T-helper 17 cell (primary cell): ENCODE data around the gene RCE1. TPM values are rescaled to one million over a fixed set of nuclear protein-coding genes. Genes with fewer than 3 reads are reported as not detected.

Experiments used
- ATAC-seq: fragments of 150-1000 bp; cut with Tn5 transposase; 2 replicates; pipeline ENCODE4 v1.10.0; 2021; ENCODE audit warnings: mild to moderate bottlenecking, moderate library complexity
- DNase-seq, 3 donors: peaks; one replicate each; pipeline versions ENCODE4 v3.0.0 to v3.0.0-alpha.2; 2020 to 2021
- H3K9me3 ChIP-seq: one replicate; pipeline ENCODE4 v1.7.0; 2013; ENCODE audit warnings: low read length, mild to moderate bottlenecking; ENCODE audit not compliant: control insufficient read depth, poor library complexity, severe bottlenecking
- H3K27ac Mint-ChIP-seq: one replicate; pipeline ENCODE4 v1.8.0; 2022; ENCODE audit warnings: mild to moderate bottlenecking, moderate library complexity, mixed read lengths
- H3K27me3 Mint-ChIP-seq: one replicate; pipeline ENCODE4 v1.8.0; 2022; ENCODE audit warnings: mixed read lengths
- H3K36me3 Mint-ChIP-seq: one replicate; pipeline ENCODE4 v1.8.0; 2022; ENCODE audit warnings: low read depth, mixed read lengths
- H3K4me1 Mint-ChIP-seq: one replicate; pipeline ENCODE4 v1.8.0; 2022; ENCODE audit warnings: mild to moderate bottlenecking, mixed read lengths
- H3K4me3 Mint-ChIP-seq: one replicate; pipeline ENCODE4 v1.8.0; 2022; ENCODE audit warnings: mild to moderate bottlenecking, moderate library complexity, mixed read lengths
- total RNA-seq, 4 donors: library from RNA in 2 of 4; stranded (reverse) in 2 of 4; gene quantifications; one replicate each; pipeline ENCODE4 v1.2.3 and lab custom pipeline; 2022 to 2026

RCE1 gene
- total RNA-seq, 2 donors from 2014 or later, result 36.2 to 41.6 TPM

GRCh38 chr11:66856496-66857233, 13.4 kb downstream of the RCE1 start, which contains the start of gene LRFN4:
LRFN4 (plus strand) TSS chr11:66857064; CDS start chr11:66857745, 681 bp downstream.
- Mint-ChIP-seq H3K4me3 (peak within 1 kb of the TSS; percentile 92), H3K36me3 (no peaks in the 10 kb centered on the region), H3K27ac (peak within 1 kb of the TSS; percentile 49), H3K27me3 (no peaks in the 10 kb centered on the region), H3K4me1 (peaks cover 6% of the 10 kb centered on the region)
- peak in 2 of 3 donors; percentile 37 to 60 for DNase-seq
- ATAC-seq, result peak; percentile 76
- H3K9me3 ChIP-seq, result no peaks in the 10 kb centered on the region

- H3K36me3 Mint-ChIP-seq, result no peaks in the 10 kb centered on the region
- H3K9me3 ChIP-seq, result no peaks in the 10 kb centered on the region
- H3K4me3 Mint-ChIP-seq, result peak overlapping the region; percentile 88
- peaks cover 2% of the 10 kb centered on the region for H3K4me1 Mint-ChIP-seq
- H3K27ac Mint-ChIP-seq, result no peak overlapping the region
- no peaks in the 10 kb centered on the region for H3K27me3 Mint-ChIP-seq
- ATAC-seq (no peak), DNase-seq (no peak)
Observed at GRCh38 chr11:66857234-66857926, 14.1 kb downstream of the RCE1 start.

- H3K36me3 Mint-ChIP-seq, result no peaks in the 10 kb centered on the region
- peaks cover 2% of the 10 kb centered on the region for H3K4me1 Mint-ChIP-seq
- DNase-seq, result no peak
- ATAC-seq, result no peak
- H3K9me3 ChIP-seq, result no peaks in the 10 kb centered on the region
- no peaks in the 10 kb centered on the region for H3K27me3 Mint-ChIP-seq
- no peak overlapping the region for H3K27ac Mint-ChIP-seq
- peak overlapping the region; percentile 88 for H3K4me3 Mint-ChIP-seq
Observed at GRCh38 chr11:66857927-66858185, 14.6 kb downstream of the RCE1 start.

DNA sequence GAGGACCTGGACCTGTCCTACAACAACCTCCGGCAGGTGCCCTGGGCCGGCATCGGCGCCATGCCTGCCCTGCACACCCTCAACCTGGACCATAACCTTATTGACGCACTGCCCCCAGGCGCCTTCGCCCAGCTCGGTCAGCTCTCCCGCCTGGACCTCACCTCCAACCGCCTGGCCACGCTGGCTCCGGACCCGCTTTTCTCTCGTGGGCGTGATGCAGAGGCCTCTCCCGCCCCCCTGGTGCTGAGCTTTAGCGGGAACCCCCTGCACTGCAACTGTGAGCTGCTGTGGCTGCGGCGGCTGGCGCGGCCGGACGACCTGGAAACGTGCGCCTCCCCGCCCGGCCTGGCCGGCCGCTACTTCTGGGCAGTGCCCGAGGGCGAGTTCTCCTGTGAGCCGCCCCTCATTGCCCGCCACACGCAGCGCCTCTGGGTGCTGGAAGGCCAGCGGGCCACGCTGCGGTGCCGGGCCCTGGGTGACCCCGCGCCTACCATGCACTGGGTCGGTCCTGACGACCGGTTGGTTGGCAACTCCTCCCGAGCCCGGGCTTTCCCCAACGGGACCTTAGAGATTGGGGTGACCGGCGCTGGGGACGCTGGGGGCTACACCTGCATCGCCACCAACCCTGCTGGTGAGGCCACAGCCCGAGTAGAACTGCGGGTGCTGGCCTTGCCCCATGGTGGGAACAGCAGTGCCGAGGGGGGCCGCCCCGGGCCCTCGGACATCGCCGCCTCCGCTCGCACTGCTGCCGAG, 15.1 kb downstream of the RCE1 start:
- peaks cover 2% of the 10 kb centered on the region for H3K4me1 Mint-ChIP-seq
- no peak overlapping the region for H3K27ac Mint-ChIP-seq
- H3K36me3 Mint-ChIP-seq, result no peaks in the 10 kb centered on the region
- no peaks in the 10 kb centered on the region for H3K27me3 Mint-ChIP-seq
- DNase-seq (no peak), ATAC-seq (no peak)
- H3K9me3 ChIP-seq, result no peaks in the 10 kb centered on the region
- H3K4me3 Mint-ChIP-seq, result peak overlapping the region; percentile 88

GRCh38 chr11:66858939-66859685, 15.9 kb downstream of the RCE1 start:
- Mint-ChIP-seq H3K27ac (no peak overlapping the region), H3K4me1 (peaks cover 2% of the 10 kb centered on the region), H3K27me3 (no peaks in the 10 kb centered on the region), H3K36me3 (no peaks in the 10 kb centered on the region), H3K4me3 (no peak overlapping the region)
- no peak for ATAC-seq
- no peak for DNase-seq
- H3K9me3 ChIP-seq, result no peaks in the 10 kb centered on the region

DNA sequence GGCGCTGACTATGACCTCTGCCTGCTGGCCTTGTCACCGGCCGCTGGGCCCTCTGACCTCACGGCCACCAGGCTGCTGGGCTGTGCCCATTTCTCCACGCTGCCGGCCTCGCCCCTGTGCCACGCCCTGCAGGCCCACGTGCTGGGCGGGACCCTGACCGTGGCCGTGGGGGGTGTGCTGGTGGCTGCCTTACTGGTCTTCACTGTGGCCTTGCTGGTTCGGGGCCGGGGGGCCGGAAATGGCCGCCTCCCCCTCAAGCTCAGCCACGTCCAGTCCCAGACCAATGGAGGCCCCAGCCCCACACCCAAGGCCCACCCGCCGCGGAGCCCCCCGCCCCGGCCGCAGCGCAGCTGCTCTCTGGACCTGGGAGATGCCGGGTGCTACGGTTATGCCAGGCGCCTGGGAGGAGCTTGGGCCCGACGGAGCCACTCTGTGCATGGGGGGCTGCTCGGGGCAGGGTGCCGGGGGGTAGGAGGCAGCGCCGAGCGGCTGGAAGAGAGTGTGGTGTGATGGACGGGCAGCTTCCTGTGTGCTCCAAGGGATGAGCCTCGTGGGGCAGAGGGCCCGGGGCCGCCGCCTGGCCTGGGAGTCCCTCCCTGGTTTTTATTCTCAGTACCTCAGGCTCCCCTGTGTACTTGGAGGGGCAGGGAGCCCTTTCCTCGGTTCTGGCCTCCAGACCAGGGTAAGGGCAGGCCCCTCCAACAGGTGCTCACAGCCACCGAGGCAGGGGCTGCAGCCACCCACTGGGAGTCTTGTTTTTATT, 16.6 kb downstream of the RCE1 start:
- no peaks in the 10 kb centered on the region for H3K9me3 ChIP-seq
- DNase-seq (no peak), ATAC-seq (no peak)
- Mint-ChIP-seq H3K36me3 (no peaks in the 10 kb centered on the region), H3K27ac (no peak overlapping the region), H3K27me3 (no peaks in the 10 kb centered on the region), H3K4me1 (peaks cover 5% of the 10 kb centered on the region), H3K4me3 (no peak overlapping the region)

DNA sequence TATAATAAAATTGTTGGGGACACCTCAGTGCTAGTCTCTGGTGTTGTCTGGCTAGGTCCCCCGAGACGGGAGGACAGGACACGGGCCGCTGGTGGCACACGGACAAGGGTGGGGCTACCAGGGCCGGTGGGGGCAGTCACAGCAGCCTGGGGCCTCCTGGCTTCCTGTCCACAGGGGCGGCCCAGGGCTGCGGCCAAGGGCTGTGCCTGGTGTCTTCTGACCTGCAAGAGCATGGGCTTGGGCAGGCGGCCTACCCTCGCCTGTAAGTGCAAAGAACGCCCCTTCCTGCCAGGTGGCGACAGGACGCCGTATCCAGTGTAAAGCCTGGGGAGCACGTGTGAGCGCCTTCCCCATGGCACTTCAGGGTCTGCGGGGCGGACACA, 17.2 kb downstream of the RCE1 start:
- peaks cover 5% of the 10 kb centered on the region for H3K4me1 Mint-ChIP-seq
- no peak for ATAC-seq
- H3K4me3 Mint-ChIP-seq, result no peak overlapping the region
- H3K27ac Mint-ChIP-seq, result no peak overlapping the region
- H3K36me3 Mint-ChIP-seq, result no peaks in the 10 kb centered on the region
- no peaks in the 10 kb centered on the region for H3K9me3 ChIP-seq
- no peaks in the 10 kb centered on the region for H3K27me3 Mint-ChIP-seq
- DNase-seq, result no peak

GRCh38 chr11:66861038-66861773, 18.0 kb downstream of the RCE1 start:
- Mint-ChIP-seq H3K27me3 (no peaks in the 10 kb centered on the region), H3K4me3 (no peak overlapping the region), H3K27ac (no peak overlapping the region), H3K4me1 (peaks cover 5% of the 10 kb centered on the region), H3K36me3 (no peaks in the 10 kb centered on the region)
- ATAC-seq (no peak), DNase-seq (no peak)
- no peaks in the 10 kb centered on the region for H3K9me3 ChIP-seq

GRCh38 chr11:66861774-66862558, 18.7 kb downstream of the RCE1 start:
- ATAC-seq (no peak), DNase-seq (no peak)
- Mint-ChIP-seq H3K27ac (no peak overlapping the region), H3K27me3 (no peaks in the 10 kb centered on the region), H3K4me1 (peaks cover 5% of the 10 kb centered on the region), H3K36me3 (no peaks in the 10 kb centered on the region), H3K4me3 (no peak overlapping the region)
- no peaks in the 10 kb centered on the region for H3K9me3 ChIP-seq

DNA sequence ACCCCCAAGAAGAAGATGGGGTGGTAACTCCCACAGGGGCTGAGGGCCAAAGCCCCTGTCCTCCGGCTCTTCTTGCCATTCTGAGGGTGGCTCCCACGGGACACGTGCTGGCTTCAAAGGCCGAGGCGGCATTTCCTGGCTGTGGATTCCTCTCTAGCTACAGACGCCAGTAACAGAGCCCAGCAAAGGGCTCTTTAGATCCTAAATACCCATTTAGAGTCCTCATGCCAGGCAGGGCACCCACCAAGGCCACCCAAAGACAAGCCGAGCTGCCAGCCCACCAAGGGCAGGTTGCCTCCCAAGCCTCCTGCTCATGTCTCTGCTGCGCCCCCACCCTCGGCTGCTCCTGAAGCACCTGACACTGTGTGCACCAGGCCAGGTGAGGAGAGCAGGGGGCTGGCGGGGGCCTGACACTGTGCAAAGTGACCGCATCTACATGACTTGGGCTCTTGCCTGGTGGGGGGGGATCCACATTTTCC, 19.4 kb downstream of the RCE1 start:
- no peak for DNase-seq
- no peaks in the 10 kb centered on the region for H3K9me3 ChIP-seq
- no peak for ATAC-seq
- peaks cover 4% of the 10 kb centered on the region for H3K4me1 Mint-ChIP-seq
- no peak overlapping the region for H3K4me3 Mint-ChIP-seq
- no peak overlapping the region for H3K27ac Mint-ChIP-seq
- H3K36me3 Mint-ChIP-seq, result no peaks in the 10 kb centered on the region
- no peaks in the 10 kb centered on the region for H3K27me3 Mint-ChIP-seq

- ATAC-seq, result no peak
- no peak overlapping the region for H3K4me3 Mint-ChIP-seq
Observed at GRCh38 chr11:66863428-66864125, 20.3 kb downstream of the RCE1 start.

More at GRCh38 chr11:66863428-66864125, 20.3 kb downstream of the RCE1 start:
- no peaks in the 10 kb centered on the region for H3K9me3 ChIP-seq
- peaks cover 4% of the 10 kb centered on the region for H3K4me1 Mint-ChIP-seq
- H3K36me3 Mint-ChIP-seq, result no peaks in the 10 kb centered on the region
- H3K27me3 Mint-ChIP-seq, result no peaks in the 10 kb centered on the region
- no peak for DNase-seq
- no peak overlapping the region for H3K27ac Mint-ChIP-seq
